ENCODE measurements around the gene DSCAML1. TPM values are rescaled to one million over a fixed set of nuclear protein-coding genes. Genes with fewer than 3 reads are reported as not detected.

Gene DSCAML1
- total RNA-seq, 1 donor from 2014 or later: not detected

DNA sequence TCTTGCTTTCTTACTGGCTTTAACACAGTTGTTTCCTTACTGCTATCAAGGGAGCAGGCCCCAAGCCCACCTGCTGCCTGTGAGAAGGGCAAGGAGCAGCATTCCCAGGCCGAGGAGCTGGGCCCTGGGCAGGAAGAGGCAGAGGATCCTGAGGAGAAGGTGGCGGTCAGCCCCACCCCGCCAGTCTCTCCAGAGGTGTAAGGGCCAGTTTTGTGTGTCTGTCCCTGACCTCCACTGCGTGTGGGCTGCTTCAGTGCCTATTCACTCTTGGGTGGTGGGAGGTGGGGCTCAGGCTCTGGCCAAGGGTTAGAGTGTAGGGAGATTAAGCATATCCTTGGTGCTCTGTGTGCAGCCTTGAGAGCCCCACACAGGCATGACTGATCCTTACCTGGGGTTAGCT lies 414.3 kb downstream of the DSCAML1 start:
- no peaks in the 10 kb centered on the region for H3K27me3 Mint-ChIP-seq (ENCODE audit: unreplicated experiment)
- no peaks in the 10 kb centered on the region for H3K9me3 Mint-ChIP-seq (ENCODE audit: unreplicated experiment)
- DNase-seq (ENCODE audit: extremely low spot score, unreplicated experiment): no peak
- no peak overlapping the region for H3K4me3 Mint-ChIP-seq (ENCODE audit: unreplicated experiment)
- H3K4me1 Mint-ChIP-seq (ENCODE audit: unreplicated experiment): no peaks in the 10 kb centered on the region
- peaks cover 36% of the 10 kb centered on the region for H3K36me3 Mint-ChIP-seq (ENCODE audit: unreplicated experiment)
- no peak overlapping the region for H3K27ac Mint-ChIP-seq (ENCODE audit: unreplicated experiment)
- TF ChIP-seq, protein P1, sequence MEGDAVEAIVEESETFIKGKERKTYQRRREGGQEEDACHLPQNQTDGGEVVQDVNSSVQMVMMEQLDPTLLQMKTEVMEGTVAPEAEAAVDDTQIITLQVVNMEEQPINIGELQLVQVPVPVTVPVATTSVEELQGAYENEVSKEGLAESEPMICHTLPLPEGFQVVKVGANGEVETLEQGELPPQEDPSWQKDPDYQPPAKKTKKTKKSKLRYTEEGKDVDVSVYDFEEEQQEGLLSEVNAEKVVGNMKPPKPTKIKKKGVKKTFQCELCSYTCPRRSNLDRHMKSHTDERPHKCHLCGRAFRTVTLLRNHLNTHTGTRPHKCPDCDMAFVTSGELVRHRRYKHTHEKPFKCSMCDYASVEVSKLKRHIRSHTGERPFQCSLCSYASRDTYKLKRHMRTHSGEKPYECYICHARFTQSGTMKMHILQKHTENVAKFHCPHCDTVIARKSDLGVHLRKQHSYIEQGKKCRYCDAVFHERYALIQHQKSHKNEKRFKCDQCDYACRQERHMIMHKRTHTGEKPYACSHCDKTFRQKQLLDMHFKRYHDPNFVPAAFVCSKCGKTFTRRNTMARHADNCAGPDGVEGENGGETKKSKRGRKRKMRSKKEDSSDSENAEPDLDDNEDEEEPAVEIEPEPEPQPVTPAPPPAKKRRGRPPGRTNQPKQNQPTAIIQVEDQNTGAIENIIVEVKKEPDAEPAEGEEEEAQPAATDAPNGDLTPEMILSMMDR (IDR thresholded peaks at IDR 0.05): no peak

DNA sequence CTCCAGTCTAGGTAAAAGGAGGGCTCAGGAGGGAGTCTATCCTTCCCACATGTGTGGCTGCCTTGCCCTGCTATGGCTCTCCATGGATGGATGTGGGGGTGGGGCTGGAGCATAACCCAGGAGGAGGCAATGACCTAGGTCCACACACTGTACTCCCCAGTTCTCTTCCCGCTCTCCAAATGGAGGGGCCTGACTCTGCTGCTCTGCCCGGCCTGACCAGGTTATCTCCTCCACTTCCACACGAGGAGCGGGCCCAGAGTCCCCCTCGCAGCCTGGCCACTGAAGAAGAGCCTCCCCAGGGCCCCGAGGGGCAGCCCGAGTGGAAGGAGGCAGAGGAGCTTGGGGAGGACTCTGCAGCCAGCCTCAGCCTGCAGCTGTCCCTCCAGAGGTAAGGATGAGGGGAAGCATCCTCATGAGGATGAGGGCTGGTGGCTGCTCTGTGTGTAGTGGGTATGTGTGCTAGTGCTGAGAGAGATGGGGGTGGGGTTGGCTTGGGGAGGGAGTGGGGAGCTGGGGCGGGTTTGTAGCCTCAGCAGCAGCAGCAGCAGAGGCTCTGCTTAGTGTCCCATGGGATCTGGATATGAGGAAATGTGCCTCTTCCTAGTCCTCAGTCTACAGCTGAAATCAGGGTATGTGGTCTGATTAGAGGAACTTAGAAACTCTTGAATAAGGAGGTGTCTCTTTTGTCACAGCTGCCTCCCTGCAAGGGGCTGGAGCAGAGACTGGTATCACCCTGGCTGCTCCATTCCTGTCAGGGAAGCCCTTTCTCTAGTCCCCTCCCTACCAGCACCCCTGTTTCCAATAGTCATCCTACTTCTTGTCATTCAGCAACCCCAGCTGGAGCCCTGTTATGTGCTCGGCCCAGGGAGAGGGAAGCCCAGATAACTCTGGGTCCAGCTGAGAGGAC lies 415.3 kb downstream of the DSCAML1 start:
- no peak overlapping the region for H3K4me3 Mint-ChIP-seq (ENCODE audit: unreplicated experiment)
- TF ChIP-seq, protein P1 (IDR thresholded peaks at IDR 0.05): no peak
- H3K9me3 Mint-ChIP-seq (ENCODE audit: unreplicated experiment): no peaks in the 10 kb centered on the region
- no peak for DNase-seq (ENCODE audit: extremely low spot score, unreplicated experiment)
- H3K4me1 Mint-ChIP-seq (ENCODE audit: unreplicated experiment): no peaks in the 10 kb centered on the region
- no peak overlapping the region for H3K27ac Mint-ChIP-seq (ENCODE audit: unreplicated experiment)
- H3K27me3 Mint-ChIP-seq (ENCODE audit: unreplicated experiment): no peaks in the 10 kb centered on the region
- peaks cover 38% of the 10 kb centered on the region for H3K36me3 Mint-ChIP-seq (ENCODE audit: unreplicated experiment)

DNA sequence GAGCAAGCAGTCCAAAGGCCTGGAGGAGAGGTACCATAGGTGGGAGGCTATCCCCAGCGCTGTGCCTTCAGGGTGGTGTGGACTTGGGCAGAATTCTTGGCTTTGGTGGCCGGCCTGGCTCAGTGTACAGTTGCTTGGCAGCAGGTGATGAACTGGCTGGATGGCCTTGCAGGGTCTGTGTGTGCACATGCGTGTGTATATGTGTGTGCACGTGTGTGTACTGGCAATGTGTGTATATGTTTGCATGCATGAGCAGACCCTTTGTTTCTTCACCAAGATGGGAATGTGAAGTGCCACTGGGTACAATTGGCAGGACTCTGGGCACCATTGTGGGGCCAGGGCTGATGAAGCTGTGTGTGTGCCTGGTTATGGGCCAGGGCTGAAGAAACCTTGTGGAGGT lies 416.3 kb downstream of the DSCAML1 start:
- H3K27ac Mint-ChIP-seq (ENCODE audit: unreplicated experiment): no peak overlapping the region
- no peaks in the 10 kb centered on the region for H3K4me1 Mint-ChIP-seq (ENCODE audit: unreplicated experiment)
- no peak for DNase-seq (ENCODE audit: extremely low spot score, unreplicated experiment)
- no peaks in the 10 kb centered on the region for H3K9me3 Mint-ChIP-seq (ENCODE audit: unreplicated experiment)
- no peaks in the 10 kb centered on the region for H3K27me3 Mint-ChIP-seq (ENCODE audit: unreplicated experiment)
- H3K36me3 Mint-ChIP-seq (ENCODE audit: unreplicated experiment): peaks cover 38% of the 10 kb centered on the region
- TF ChIP-seq, protein P1 (IDR thresholded peaks at IDR 0.05): no peak
- H3K4me3 Mint-ChIP-seq (ENCODE audit: unreplicated experiment): no peak overlapping the region

DNA sequence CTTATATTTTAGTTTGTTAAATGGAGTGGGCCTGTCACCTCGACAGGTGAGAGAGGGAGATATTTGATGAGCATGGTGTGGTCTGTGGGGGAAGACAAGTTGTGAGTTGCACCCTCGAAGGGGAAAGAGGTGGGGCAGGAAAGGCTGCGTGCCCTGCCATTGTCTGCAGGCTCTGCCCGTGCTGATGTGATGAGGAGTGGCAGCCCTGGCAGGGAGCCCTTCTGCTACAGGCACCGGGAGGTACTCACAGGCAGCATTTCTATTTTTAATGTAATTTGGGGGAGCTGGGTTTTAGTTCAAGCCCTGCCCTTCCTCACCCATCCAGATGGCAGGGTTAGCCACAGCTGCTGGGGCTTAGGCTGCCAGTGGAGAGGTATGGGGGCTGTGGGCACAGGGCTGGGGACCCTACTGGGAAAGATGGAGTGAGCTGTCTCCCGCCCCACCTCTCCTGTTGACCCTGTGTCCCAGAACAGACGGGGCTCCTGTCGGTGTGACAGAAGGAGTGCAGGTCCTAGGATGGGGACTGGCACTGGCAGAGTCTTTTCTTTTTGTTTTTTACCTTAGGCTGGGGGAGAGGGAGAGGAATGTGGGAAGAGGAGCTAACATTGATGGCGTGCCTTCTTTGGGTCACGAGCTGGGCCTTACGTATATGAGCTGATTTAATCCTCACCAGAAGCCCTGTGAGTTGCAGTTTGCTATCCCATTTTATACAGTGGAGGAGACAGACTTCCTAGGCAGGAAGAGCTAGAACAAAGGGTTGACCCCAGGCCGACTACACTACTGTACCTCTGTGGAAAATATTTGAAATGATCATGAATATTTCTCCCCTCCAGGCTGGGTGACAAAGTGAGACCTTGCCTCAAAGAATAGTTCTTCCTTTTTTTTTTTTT lies 417.8 kb downstream of the DSCAML1 start:
- TF ChIP-seq, protein P1 (IDR thresholded peaks at IDR 0.05): no peak
- Mint-ChIP-seq H3K36me3 (ENCODE audit: unreplicated experiment) (peaks cover 42% of the 10 kb centered on the region), H3K4me1 (ENCODE audit: unreplicated experiment) (no peaks in the 10 kb centered on the region), H3K27me3 (ENCODE audit: unreplicated experiment) (no peaks in the 10 kb centered on the region), H3K9me3 (ENCODE audit: unreplicated experiment) (no peaks in the 10 kb centered on the region), H3K4me3 (ENCODE audit: unreplicated experiment) (no peak overlapping the region), H3K27ac (ENCODE audit: unreplicated experiment) (no peak overlapping the region)
- no peak for DNase-seq (ENCODE audit: extremely low spot score, unreplicated experiment)

Other genes starting within 250 kb of the DSCAML1 start
- 0.91 TPM in 1 of 2 replicates, not detected in the other for gene FXYD2, start 27.5 kb upstream of the DSCAML1 start, total RNA-seq
- 0.99 and 1.7 TPM in 2 replicates for gene FXYD6, start 79.4 kb upstream of the DSCAML1 start, total RNA-seq
- not detected in 2 replicates for gene TMPRSS13, start 132.2 kb upstream of the DSCAML1 start, total RNA-seq
- not detected in 2 replicates for gene IL10RA, start 189.2 kb upstream of the DSCAML1 start, total RNA-seq